Osteoblast (primary cell): ENCODE results near the gene MZF1. TPM values are rescaled to one million over a fixed set of nuclear protein-coding genes. Genes with fewer than 3 reads are reported as not detected.
A peak's percentile ranks its signal among the peaks of the same experiment; 100 is the strongest.

Experiments used
- DNase-seq: peaks from one replicate; pipeline ENCODE4 v3.0.0; 2011; ENCODE audit warnings: low spot score, mixed read lengths; ENCODE audit not compliant: insufficient read length; ENCODE audit errors: missing footprints
- H2AFZ ChIP-seq: 2 replicates; pipeline ENCODE4 v1.6.0; 2011; ENCODE audit warnings: mild to moderate bottlenecking, low read length
- H3K27ac ChIP-seq: 2 replicates; pipeline ENCODE4 v1.5.1; 2011; ENCODE audit warnings: mild to moderate bottlenecking, low read depth, low read length, moderate library complexity
- H3K27me3 ChIP-seq: 2 replicates; pipeline ENCODE4 v1.6.0; 2012; ENCODE audit warnings: mild to moderate bottlenecking, control low read depth, inconsistent platforms, low read length, moderate library complexity; ENCODE audit not compliant: insufficient read depth
- H3K36me3 ChIP-seq: 2 replicates; pipeline ENCODE4 v1.5.1; 2011; ENCODE audit warnings: mild to moderate bottlenecking, low read length, control low read depth, moderate library complexity; ENCODE audit not compliant: insufficient read depth
- H3K4me1 ChIP-seq: 2 replicates; pipeline ENCODE4 v1.5.1; 2011; ENCODE audit warnings: mild to moderate bottlenecking, low read length, control low read depth, moderate library complexity; ENCODE audit not compliant: insufficient read depth
- H3K4me2 ChIP-seq: 2 replicates; pipeline ENCODE4 v1.6.0; 2011; ENCODE audit warnings: mild to moderate bottlenecking, low read length; ENCODE audit not compliant: insufficient read depth
- H3K4me3 ChIP-seq: fragments of 200-600 bp; sonication (generic); 3 replicates; pipeline ENCODE4 v1.5.1; 2012; ENCODE audit warnings: mild to moderate bottlenecking, low read length, inconsistent platforms; ENCODE audit not compliant: insufficient read depth
- H3K79me2 ChIP-seq: 2 replicates; pipeline ENCODE4 v1.6.0; 2012; ENCODE audit warnings: mild to moderate bottlenecking, low read length, control low read depth, inconsistent platforms; ENCODE audit not compliant: insufficient read depth
- H3K9me3 ChIP-seq: 2 replicates; pipeline ENCODE4 v1.5.1; 2011; ENCODE audit warnings: low read depth, low read length, control low read depth
- H4K20me1 ChIP-seq: 2 replicates; pipeline ENCODE4 v1.6.0; 2012; ENCODE audit warnings: mild to moderate bottlenecking, low read length, control low read depth; ENCODE audit not compliant: insufficient read depth
- total RNA-seq: library from RNA; depleted of rRNA; stranded (reverse); fragments of >200 nt; gene quantifications from 2 replicates; pipeline ENCODE4 v1.2.3, GENCODE V29; 2012
- TF ChIP-seq, protein P1 (sequence below): IDR thresholded peaks from 2 replicates; pipeline ENCODE4 v1.5.1; 2011; ENCODE audit warnings: mild to moderate bottlenecking, low read depth, low read length, moderate library complexity; ENCODE audit errors: extremely low read depth

The MZF1 gene
- total RNA-seq, 1 donor: 23.9 TPM

DNA sequence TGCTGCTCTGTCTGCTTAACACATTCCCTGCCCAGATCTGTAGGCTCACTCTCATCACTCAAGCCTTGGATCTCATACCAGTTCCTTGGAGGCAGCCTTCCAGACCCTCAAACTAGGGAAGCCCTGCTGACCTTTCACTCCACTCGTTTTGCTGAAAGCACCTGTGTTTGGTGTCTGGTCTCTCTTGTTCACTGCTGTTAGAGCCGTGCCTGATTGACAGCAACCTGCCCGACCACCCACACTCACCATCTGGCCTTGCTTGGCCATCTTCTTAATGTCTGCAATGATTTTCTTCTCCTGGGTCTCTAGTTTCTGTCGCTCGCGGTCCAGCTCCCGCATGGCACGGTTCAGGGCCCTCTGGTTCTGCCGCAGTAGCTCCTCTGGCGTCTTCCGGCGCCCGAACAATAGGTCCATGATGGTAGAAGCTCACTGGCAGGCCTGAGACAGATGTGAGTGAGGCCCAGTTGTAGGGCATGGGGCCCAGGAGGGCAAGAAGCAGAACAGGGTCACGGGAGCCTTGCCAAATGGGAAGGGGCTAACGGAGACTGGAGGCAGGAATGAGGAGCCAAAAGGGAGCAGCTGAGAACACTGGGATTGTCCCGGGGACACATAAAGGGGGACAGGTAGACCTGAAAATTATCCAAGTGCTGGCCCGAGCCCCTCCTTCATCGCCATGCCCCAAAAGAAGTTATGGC is 19.2 kb downstream of the MZF1 start:
- Histone ChIP-seq H3K36me3 (peaks cover 56% of the 10 kb centered on the region), H3K4me3 (peak overlapping the region; percentile 88), H3K27ac (peak overlapping the region; percentile 89), H3K4me2 (peak overlapping the region; percentile 99), H3K79me2 (peaks cover 78% of the 10 kb centered on the region), H3K27me3 (no peaks in the 10 kb centered on the region), H3K9me3 (no peaks in the 10 kb centered on the region), H4K20me1 (peaks cover 30% of the 10 kb centered on the region), H3K4me1 (peaks cover 26% of the 10 kb centered on the region), H2AFZ (no peak overlapping the region)
- DNase-seq: peak; percentile 64
- TF ChIP-seq, protein P1, sequence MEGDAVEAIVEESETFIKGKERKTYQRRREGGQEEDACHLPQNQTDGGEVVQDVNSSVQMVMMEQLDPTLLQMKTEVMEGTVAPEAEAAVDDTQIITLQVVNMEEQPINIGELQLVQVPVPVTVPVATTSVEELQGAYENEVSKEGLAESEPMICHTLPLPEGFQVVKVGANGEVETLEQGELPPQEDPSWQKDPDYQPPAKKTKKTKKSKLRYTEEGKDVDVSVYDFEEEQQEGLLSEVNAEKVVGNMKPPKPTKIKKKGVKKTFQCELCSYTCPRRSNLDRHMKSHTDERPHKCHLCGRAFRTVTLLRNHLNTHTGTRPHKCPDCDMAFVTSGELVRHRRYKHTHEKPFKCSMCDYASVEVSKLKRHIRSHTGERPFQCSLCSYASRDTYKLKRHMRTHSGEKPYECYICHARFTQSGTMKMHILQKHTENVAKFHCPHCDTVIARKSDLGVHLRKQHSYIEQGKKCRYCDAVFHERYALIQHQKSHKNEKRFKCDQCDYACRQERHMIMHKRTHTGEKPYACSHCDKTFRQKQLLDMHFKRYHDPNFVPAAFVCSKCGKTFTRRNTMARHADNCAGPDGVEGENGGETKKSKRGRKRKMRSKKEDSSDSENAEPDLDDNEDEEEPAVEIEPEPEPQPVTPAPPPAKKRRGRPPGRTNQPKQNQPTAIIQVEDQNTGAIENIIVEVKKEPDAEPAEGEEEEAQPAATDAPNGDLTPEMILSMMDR: no peak

DNA sequence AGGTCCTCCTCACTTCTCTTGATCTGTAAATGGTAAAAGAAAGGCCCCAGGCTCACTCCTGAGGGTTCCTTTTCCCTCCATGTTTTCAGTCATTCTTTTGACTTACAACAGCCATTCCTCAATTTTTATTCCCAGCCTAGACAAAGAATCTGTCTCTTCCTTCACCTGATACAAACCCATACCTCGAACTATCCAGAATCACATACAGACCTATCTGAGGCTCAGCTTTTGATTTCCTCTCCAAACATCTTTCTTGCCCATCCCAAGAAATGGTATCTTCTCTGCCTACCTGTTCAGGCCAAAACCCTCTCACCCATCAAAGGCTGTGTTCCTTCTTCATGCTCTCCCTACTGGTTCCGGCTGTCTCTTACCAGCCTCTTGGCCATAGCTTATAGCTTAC is 20.5 kb downstream of the MZF1 start:
- Histone ChIP-seq H3K4me3 (no peak overlapping the region), H3K79me2 (peaks cover 86% of the 10 kb centered on the region), H3K36me3 (peaks cover 69% of the 10 kb centered on the region), H3K4me1 (peaks cover 26% of the 10 kb centered on the region), H3K9me3 (no peaks in the 10 kb centered on the region), H2AFZ (no peak overlapping the region), H3K27ac (no peak overlapping the region), H4K20me1 (peaks cover 37% of the 10 kb centered on the region), H3K27me3 (no peaks in the 10 kb centered on the region), H3K4me2 (no peak overlapping the region)
- TF ChIP-seq, protein P1: no peak
- DNase-seq: peak; percentile 85

DNA sequence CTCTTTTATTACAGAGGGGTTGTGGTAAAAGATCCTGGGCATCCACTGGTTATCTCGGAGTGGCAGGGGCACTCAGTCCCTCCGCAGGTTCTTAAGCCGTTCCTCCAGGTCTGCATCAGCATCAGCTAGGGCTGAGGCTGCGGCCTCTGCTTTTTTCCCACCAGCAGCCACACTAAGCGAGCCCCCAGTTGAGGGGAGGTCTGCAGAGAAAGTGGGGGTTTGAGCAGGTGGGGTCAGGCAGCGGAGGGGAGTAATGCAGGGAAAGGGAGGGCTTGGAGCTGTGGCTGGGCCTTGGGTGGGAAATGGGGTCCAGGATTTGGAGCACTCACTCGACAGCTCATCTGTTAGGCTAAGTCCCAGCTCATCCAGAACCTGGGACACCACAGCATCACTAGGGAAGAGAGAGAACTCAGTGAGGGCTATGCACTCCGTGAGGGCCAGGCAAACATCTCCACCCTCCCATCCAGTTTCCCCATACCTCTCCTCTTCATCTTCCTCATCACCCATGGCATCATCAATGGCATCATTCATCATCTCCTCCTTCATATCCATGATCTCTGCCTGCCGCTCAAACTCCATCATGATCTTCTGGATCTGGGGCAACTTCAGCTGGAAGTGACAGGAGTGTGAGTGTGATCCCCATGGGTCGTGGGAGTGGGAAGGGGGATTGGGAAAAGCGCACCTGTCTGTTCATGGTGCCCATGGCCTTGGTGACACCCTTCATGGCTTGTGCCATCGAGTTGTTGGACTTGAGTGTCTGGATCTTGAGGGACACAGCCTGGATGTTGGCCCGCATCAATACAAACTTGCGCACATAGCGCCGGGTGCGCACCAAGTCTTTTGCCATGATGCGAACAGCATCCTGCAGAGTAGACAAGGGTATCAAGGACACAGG is 21.3 kb downstream of the MZF1 start:
- no peak for DNase-seq
- TF ChIP-seq, protein P1: no peak
- Histone ChIP-seq H3K36me3 (peaks cover 73% of the 10 kb centered on the region), H3K79me2 (peaks cover 86% of the 10 kb centered on the region), H3K27ac (no peak overlapping the region), H2AFZ (no peak overlapping the region), H4K20me1 (peaks cover 39% of the 10 kb centered on the region), H3K9me3 (no peaks in the 10 kb centered on the region), H3K4me2 (no peak overlapping the region), H3K27me3 (no peaks in the 10 kb centered on the region), H3K4me3 (no peak overlapping the region), H3K4me1 (peaks cover 21% of the 10 kb centered on the region)

DNA sequence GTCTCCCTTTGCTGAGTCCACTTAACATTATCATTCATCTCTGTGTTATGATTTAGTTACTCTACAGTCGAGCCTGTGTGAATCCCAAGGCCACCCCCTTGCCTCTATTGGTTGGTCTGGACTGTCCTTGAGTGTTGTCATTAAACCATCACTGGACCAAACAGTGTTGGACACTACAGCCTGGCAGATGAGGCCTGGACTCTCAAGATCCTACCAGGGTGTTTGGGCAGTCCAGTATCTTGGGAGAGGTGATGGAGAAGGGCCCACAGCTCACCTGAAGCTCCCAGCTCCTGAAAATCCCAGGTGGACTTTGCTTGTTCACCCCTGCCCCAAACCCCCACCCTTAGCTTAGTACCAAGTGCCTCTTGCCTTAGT is 22.0 kb downstream of the MZF1 start:
- H3K36me3 ChIP-seq: peaks cover 70% of the 10 kb centered on the region
- H3K4me3 ChIP-seq: no peak overlapping the region
- no peak overlapping the region for H2AFZ ChIP-seq
- peak; percentile 26 for DNase-seq
- TF ChIP-seq, protein P1: no peak
- H3K4me2 ChIP-seq: no peak overlapping the region
- no peaks in the 10 kb centered on the region for H3K9me3 ChIP-seq
- H3K27ac ChIP-seq: no peak overlapping the region
- no peaks in the 10 kb centered on the region for H3K27me3 ChIP-seq
- H3K4me1 ChIP-seq: peaks cover 25% of the 10 kb centered on the region
- peaks cover 44% of the 10 kb centered on the region for H4K20me1 ChIP-seq
- H3K79me2 ChIP-seq: peaks cover 86% of the 10 kb centered on the region
